NCI-H146 (cell line): ENCODE results near the gene RAB11FIP3.

Experiments used
- DNase-seq: peaks from one replicate; lab custom pipeline; 2025; lab: John Stamatoyannopoulos, UW

Gene RAB11FIP3

GRCh38 chr16:567373-568256 lies 142.2 kb downstream of the RAB11FIP3 start:
- DNase-seq: no peak

DNA sequence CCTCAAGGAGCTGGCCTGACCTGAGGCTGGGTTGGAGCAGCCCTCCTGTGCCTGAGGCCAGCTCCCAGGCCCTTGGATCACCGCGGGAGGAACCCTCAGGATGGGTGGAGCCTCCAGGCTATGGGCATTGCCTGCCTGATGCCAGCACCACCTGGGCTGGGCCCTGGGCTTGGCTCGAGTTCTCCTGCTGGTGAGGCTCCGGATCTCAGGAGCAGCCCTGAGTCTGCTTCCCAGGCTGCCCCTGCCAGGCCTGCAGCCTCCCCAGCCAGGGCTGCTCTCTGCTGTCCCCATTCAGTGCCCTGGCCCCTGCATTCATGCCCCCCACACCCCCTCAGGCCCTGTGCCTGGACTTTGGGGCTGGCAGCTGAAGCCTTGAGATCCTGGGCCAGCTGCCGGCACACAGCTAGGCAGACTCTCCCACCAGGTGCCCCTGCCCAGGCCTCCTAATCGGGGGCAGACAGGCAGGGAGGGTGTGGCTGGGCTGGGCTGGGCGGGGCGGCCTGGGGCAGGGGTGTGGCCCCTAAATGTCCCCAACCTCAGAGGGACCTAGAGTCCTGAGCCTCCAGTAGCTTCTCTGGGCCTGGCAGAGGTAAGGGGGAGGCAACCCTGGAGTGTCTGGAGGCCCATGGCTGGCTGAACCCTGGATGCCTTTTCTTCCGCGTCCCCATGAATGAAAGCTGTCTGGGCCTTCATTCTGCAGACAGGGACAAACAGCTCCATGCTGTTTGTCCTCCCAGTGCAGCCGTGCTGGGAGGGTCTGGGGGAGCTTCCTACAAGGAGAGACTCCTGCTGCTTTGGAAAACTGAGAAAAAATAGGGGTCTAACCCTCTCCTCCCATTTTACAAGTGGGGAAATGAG lies 143.2 kb downstream of the RAB11FIP3 start:
- no peak for DNase-seq

- peak; percentile 73 for DNase-seq
Observed at GRCh38 chr16:569445-570254, 144.2 kb downstream of the RAB11FIP3 start, which contains the start of gene PIGQ. Gene PIGQ (plus strand): TSS chr16:569968. CDS start chr16:574075, 4,107 bp downstream.
